Measurements from ENCODE around the gene ILDR1.

GRCh38 chr3:121997372-121997771 lies 24.7 kb downstream of the ILDR1 start:
- no peak for TF ChIP-seq ZNF274 (IDR thresholded peaks at IDR 0.05; ENCODE audit: low read depth, low read length)
- TF ChIP-seq SUZ12 (IDR thresholded peaks at IDR 0.05; ENCODE audit: extremely low read depth, insufficient read depth, insufficient read length): no peak
- TF ChIP-seq YY1 (IDR thresholded peaks at IDR 0.05; ENCODE audit: insufficient read depth, insufficient read length): no peak
